H9 (cell line): ENCODE results near the gene PXT1. TPM values are rescaled to one million over a fixed set of nuclear protein-coding genes. Genes with fewer than 3 reads are reported as not detected.
"Not testable (repeated sequence)": the region's sequence is repeated elsewhere in the genome, so short reads cannot be mapped to it uniquely, and the experiment has no call there.

Experiments used
- DNase-seq: peaks from one replicate; pipeline ENCODE4 v3.0.0-alpha.2; 2017
- H2AFZ ChIP-seq: one replicate; pipeline ENCODE4 v1.6.1; 2013; ENCODE audit warnings: mild to moderate bottlenecking, low read length, control low read depth, moderate library complexity
- H2AK5ac ChIP-seq: 2 replicates; pipeline ENCODE4 v1.6.1; 2013; ENCODE audit warnings: low read length, control low read depth, mixed read lengths; ENCODE audit not compliant: insufficient read length
- H2BK120ac ChIP-seq: one replicate; pipeline ENCODE4 v1.6.1; 2013; ENCODE audit warnings: low read depth, mild to moderate bottlenecking, low read length, control low read depth, inconsistent platforms; ENCODE audit not compliant: poor library complexity, severe bottlenecking
- H2BK12ac ChIP-seq: 2 replicates; pipeline ENCODE4 v1.6.1; 2013; ENCODE audit warnings: low read length, control low read depth, mixed read lengths, low read depth; ENCODE audit not compliant: insufficient read length
- H2BK15ac ChIP-seq: 2 replicates; pipeline ENCODE4 v1.6.1; 2013; ENCODE audit warnings: low read depth, low read length, control low read depth
- H2BK20ac ChIP-seq: one replicate; pipeline ENCODE4 v1.6.1; 2013; ENCODE audit warnings: low read depth, mild to moderate bottlenecking, low read length, control low read depth, inconsistent platforms; ENCODE audit not compliant: poor library complexity, severe bottlenecking
- H2BK5ac ChIP-seq: 2 replicates; pipeline ENCODE4 v1.6.1; 2013; ENCODE audit warnings: low read length, control low read depth, mixed read lengths; ENCODE audit not compliant: insufficient read length
- H3K14ac ChIP-seq: 2 replicates; pipeline ENCODE4 v1.6.1; 2013; ENCODE audit warnings: low read length, control low read depth; ENCODE audit not compliant: insufficient read depth
- H3K18ac ChIP-seq: 2 replicates; pipeline ENCODE4 v1.6.1; 2013; ENCODE audit warnings: low read depth, mild to moderate bottlenecking, mixed read lengths, low read length, control low read depth; ENCODE audit not compliant: insufficient read length
- H3K23ac ChIP-seq: 2 replicates; pipeline ENCODE4 v1.6.1; 2013; ENCODE audit warnings: low read length, control low read depth, mixed read lengths, low read depth; ENCODE audit not compliant: insufficient read length
- H3K23me2 ChIP-seq: 2 replicates; pipeline ENCODE4 v1.6.1; 2013; ENCODE audit warnings: low read depth, mild to moderate bottlenecking, mixed read lengths, low read length, control low read depth; ENCODE audit not compliant: insufficient read length, poor library complexity, severe bottlenecking
- H3K27ac ChIP-seq: 2 replicates; pipeline ENCODE4 v1.5.1; 2013; ENCODE audit warnings: low read length, control low read depth, mixed read lengths, low read depth; ENCODE audit not compliant: insufficient read length
- H3K27me3 ChIP-seq: 2 replicates; pipeline ENCODE4 v1.6.1; 2013; ENCODE audit warnings: low read length, control low read depth, inconsistent platforms; ENCODE audit not compliant: insufficient read depth
- H3K4ac ChIP-seq: 2 replicates; pipeline ENCODE4 v1.6.1; 2013; ENCODE audit warnings: low read depth, mild to moderate bottlenecking, control low read depth, inconsistent platforms, low read length, moderate library complexity
- H3K4me1 ChIP-seq: 2 replicates; pipeline ENCODE4 v1.6.1; 2013; ENCODE audit warnings: low read length, control low read depth, inconsistent platforms; ENCODE audit not compliant: insufficient read depth
- H3K4me2 ChIP-seq: 2 replicates; pipeline ENCODE4 v1.6.1; 2013; ENCODE audit warnings: low read length, control low read depth, mixed read lengths; ENCODE audit not compliant: insufficient read length, insufficient read depth
- H3K56ac ChIP-seq: 2 replicates; pipeline ENCODE4 v1.6.1; 2013; ENCODE audit warnings: low read depth, mild to moderate bottlenecking, mixed read lengths, low read length, control low read depth; ENCODE audit not compliant: insufficient read length
- H3K79me1 ChIP-seq: 2 replicates; pipeline ENCODE4 v1.6.1; 2013; ENCODE audit warnings: low read depth, mild to moderate bottlenecking, moderate library complexity, low read length, control low read depth, inconsistent platforms; ENCODE audit not compliant: insufficient read depth, poor library complexity, severe bottlenecking
- H3K79me2 ChIP-seq: 2 replicates; pipeline ENCODE4 v1.6.1; 2013; ENCODE audit warnings: low read length, control low read depth, inconsistent platforms; ENCODE audit not compliant: insufficient read depth
- H3K9ac ChIP-seq: 2 replicates; pipeline ENCODE4 v1.6.1; 2013; ENCODE audit warnings: low read length, control low read depth, mixed read lengths; ENCODE audit not compliant: insufficient read length; ENCODE audit errors: extremely low read depth
- H3K9me3 ChIP-seq: one replicate; pipeline ENCODE4 v1.6.1; 2013; ENCODE audit warnings: low read depth, low read length, inconsistent platforms; ENCODE audit not compliant: control insufficient read depth
- H3T11ph ChIP-seq: one replicate; pipeline ENCODE4 v1.6.1; 2013; ENCODE audit warnings: mild to moderate bottlenecking, low read length, control low read depth, inconsistent platforms
- H4K20me1 ChIP-seq: one replicate; pipeline ENCODE4 v1.6.1; 2013; ENCODE audit not compliant: control insufficient read depth, insufficient read length, insufficient read depth
- H4K5ac ChIP-seq: 2 replicates; pipeline ENCODE4 v1.6.1; 2013; ENCODE audit warnings: low read depth, mild to moderate bottlenecking, mixed read lengths, low read length, control low read depth; ENCODE audit not compliant: insufficient read length
- H4K8ac ChIP-seq: replicated peaks from 2 replicates; pipeline ENCODE4 v1.6.1; 2013; ENCODE audit warnings: low read length, control low read depth, mixed read lengths, low read depth; ENCODE audit not compliant: insufficient read length
- H4K91ac ChIP-seq: 2 replicates; pipeline ENCODE4 v1.6.1; 2013; ENCODE audit warnings: low read depth, mild to moderate bottlenecking, moderate library complexity, mixed read lengths, low read length, control low read depth; ENCODE audit not compliant: insufficient read length
- H3K27ac Mint-ChIP-seq, 3 experiments: 2 replicates in 2 of 3; 3 replicates in 1 of 3; pipeline ENCODE4 v1.8.0; 2020 to 2021; ENCODE audit warnings: mixed read lengths in 3 of 3, mild to moderate bottlenecking in 1 of 3, moderate library complexity in 1 of 3
- H3K27me3 Mint-ChIP-seq: 2 replicates; pipeline ENCODE4 v1.8.0; 2021; ENCODE audit warnings: low read depth, mild to moderate bottlenecking, moderate library complexity, mixed read lengths
- H3K36me3 Mint-ChIP-seq, 3 experiments: 2 replicates in 2 of 3; 3 replicates in 1 of 3; pipeline ENCODE4 v1.8.0; 2020 to 2021; ENCODE audit warnings: low read depth in 3 of 3, mixed read lengths in 3 of 3; ENCODE audit not compliant: insufficient read depth in 1 of 3
- H3K4me1 Mint-ChIP-seq, 2 experiments: 2 replicates each; pipeline ENCODE4 v1.8.0; 2020; ENCODE audit warnings: mixed read lengths in 2 of 2
- H3K4me3 Mint-ChIP-seq, 2 experiments: 2 replicates in 1 of 2; 3 replicates in 1 of 2; pipeline ENCODE4 v1.8.0; 2020 to 2021; ENCODE audit warnings: mild to moderate bottlenecking in 2 of 2, mixed read lengths in 2 of 2, moderate library complexity in 1 of 2
- H3K9me3 Mint-ChIP-seq, 2 experiments: 2 replicates in 1 of 2; 3 replicates in 1 of 2; pipeline ENCODE4 v1.8.0; 2020; ENCODE audit warnings: mild to moderate bottlenecking in 2 of 2, mixed read lengths in 2 of 2, moderate library complexity in 1 of 2
- WGBS: extraction: QIAGEN DNeasy Blood & Tissue Kit; methylation state at CpG from one replicate; pipeline ENCODE4 v1.1.7; 2013; ENCODE audit warnings: missing lambda C conversion rate, low lambda C conversion rate, mixed read lengths; ENCODE audit not compliant: insufficient read length; ENCODE audit errors: extremely low coverage; 5-methylcytosine and 5-hydroxymethylcytosine counted together
- total RNA-seq: library from RNA; stranded (reverse); gene quantifications from 2 replicates; pipeline ENCODE4 v1.2.1, GENCODE V29; 2021
- TF ChIP-seq, protein P1 (sequence below): fragments of 200-600 bp; sonication (generic); conservative IDR thresholded peaks from 3 replicates; pipeline ENCODE4 v1.8.0; 2021; ENCODE audit warnings: antibody characterized with exemption, mild to moderate bottlenecking

The PXT1 gene
- total RNA-seq, 1 experiment from 2014 or later = not detected

DNA sequence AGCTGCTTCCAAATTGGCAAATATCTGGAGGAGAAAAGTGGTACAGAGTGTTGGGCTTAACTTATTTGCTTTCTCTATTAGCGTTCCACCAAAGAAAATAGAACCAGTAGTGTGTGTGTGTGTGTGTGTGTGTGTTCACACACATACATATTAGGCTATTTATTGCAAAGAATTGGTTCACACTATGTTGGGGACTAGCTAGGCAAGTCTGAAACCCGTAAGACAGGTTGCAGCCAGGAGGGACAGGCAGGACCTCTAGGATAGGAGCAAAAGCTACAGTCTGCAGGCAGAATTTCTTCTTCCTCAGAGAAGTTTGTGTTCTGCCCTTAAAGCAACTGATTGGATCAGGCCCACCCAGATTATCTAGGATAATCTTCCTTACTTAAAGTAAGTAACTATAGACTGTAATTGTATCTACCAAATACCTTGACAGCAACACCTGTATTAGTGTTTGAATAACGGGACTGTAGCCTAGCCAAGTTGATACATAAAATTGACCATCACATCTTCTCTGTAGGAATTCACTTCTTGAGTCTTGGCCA lies 12.9 kb upstream of the PXT1 start:
- no peak overlapping the region for H3K18ac ChIP-seq
- no peak overlapping the region for H4K91ac ChIP-seq
- TF ChIP-seq, protein P1, sequence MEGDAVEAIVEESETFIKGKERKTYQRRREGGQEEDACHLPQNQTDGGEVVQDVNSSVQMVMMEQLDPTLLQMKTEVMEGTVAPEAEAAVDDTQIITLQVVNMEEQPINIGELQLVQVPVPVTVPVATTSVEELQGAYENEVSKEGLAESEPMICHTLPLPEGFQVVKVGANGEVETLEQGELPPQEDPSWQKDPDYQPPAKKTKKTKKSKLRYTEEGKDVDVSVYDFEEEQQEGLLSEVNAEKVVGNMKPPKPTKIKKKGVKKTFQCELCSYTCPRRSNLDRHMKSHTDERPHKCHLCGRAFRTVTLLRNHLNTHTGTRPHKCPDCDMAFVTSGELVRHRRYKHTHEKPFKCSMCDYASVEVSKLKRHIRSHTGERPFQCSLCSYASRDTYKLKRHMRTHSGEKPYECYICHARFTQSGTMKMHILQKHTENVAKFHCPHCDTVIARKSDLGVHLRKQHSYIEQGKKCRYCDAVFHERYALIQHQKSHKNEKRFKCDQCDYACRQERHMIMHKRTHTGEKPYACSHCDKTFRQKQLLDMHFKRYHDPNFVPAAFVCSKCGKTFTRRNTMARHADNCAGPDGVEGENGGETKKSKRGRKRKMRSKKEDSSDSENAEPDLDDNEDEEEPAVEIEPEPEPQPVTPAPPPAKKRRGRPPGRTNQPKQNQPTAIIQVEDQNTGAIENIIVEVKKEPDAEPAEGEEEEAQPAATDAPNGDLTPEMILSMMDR = no peak
- no peak overlapping the region for H3K56ac ChIP-seq
- H3K4ac ChIP-seq = no peak overlapping the region
- H3K4me1 ChIP-seq = no peaks in the 10 kb centered on the region
- no peak overlapping the region for H4K5ac ChIP-seq
- H3K9me3 ChIP-seq = no peaks in the 10 kb centered on the region
- no peaks in the 10 kb centered on the region for H3K27me3 ChIP-seq
- H3K79me2 ChIP-seq = peaks cover 15% of the 10 kb centered on the region; the same call in 1 of the 2 replicates
- DNase-seq = no peak
- H3K4me2 ChIP-seq = no peak overlapping the region
- no peaks in the 10 kb centered on the region for H3K27me3 Mint-ChIP-seq
- H3K23ac ChIP-seq = no peak overlapping the region
- no peaks in the 10 kb centered on the region for H3K4me1 Mint-ChIP-seq
- no peaks in the 10 kb centered on the region for H3K23me2 ChIP-seq
- no peak overlapping the region for H2AK5ac ChIP-seq
- no peak overlapping the region for H2BK20ac ChIP-seq
- H2BK120ac ChIP-seq = no peak overlapping the region
- no peak overlapping the region for H3K27ac ChIP-seq
- no peak overlapping the region for H2BK5ac ChIP-seq
- H3K36me3 Mint-ChIP-seq = peaks cover 0 to 9% (median 4%) of the 10 kb centered on the region in 3 experiments; a peak in 4 of 7 replicates
- no peak overlapping the region for H4K8ac ChIP-seq
- no peak overlapping the region for H3T11ph ChIP-seq
- no peak overlapping the region for H2BK12ac ChIP-seq
- no peak overlapping the region for H3K9ac ChIP-seq
- WGBS = no CpG with 5 or more reads among the region's 3 CpGs
- H3K27ac Mint-ChIP-seq = no peak overlapping the region
- H3K9me3 Mint-ChIP-seq = no peaks in the 10 kb centered on the region
- H4K20me1 ChIP-seq = no peaks in the 10 kb centered on the region
- H2BK15ac ChIP-seq = no peak overlapping the region
- no peak overlapping the region for H3K4me3 Mint-ChIP-seq
- H3K14ac ChIP-seq = no peak overlapping the region
- peaks cover 10% of the 10 kb centered on the region for H3K79me1 ChIP-seq
- H2AFZ ChIP-seq = no peak overlapping the region

DNA sequence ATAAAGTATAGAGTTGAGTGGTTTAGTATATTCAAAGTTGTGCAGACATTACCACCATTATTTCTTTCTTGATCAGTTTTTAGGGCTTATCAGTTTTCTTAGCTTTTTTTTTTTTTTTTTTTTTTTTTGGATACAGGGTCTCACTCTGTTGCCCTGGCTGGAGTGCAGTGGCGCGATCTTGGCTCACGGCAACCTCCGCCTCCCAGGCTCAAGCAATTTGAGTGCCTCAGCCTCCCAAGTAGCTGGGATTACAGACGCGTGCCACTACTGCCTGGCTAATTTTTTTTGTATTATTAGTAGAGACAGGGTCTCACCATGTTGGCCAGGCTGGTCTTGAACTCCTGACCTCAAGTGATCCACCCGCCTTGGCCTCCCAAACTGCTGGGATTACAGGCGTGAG lies 10.2 kb upstream of the PXT1 start:
- not testable (repeated sequence) for H3K27me3 Mint-ChIP-seq, H3K9ac ChIP-seq, H2BK20ac ChIP-seq, H3K23me2 ChIP-seq, H3K56ac ChIP-seq, H2BK5ac ChIP-seq, H2BK120ac ChIP-seq, H2BK12ac ChIP-seq, H4K20me1 ChIP-seq, H4K8ac ChIP-seq, H3K14ac ChIP-seq, H3T11ph ChIP-seq, H2AFZ ChIP-seq, H3K4me3 Mint-ChIP-seq, H3K9me3 ChIP-seq, H4K91ac ChIP-seq, H3K4me1 Mint-ChIP-seq, H3K27me3 ChIP-seq, H3K18ac ChIP-seq, H3K4ac ChIP-seq, H3K9me3 Mint-ChIP-seq, H3K23ac ChIP-seq, H4K5ac ChIP-seq, H2BK15ac ChIP-seq, H3K4me1 ChIP-seq, DNase-seq, H2AK5ac ChIP-seq, H3K27ac Mint-ChIP-seq, H3K27ac ChIP-seq, H3K4me2 ChIP-seq
- peaks cover 17% of the 10 kb centered on the region; the same call in 1 of the 2 replicates for H3K79me2 ChIP-seq
- WGBS = no CpG with 5 or more reads among the region's 8 CpGs
- H3K79me1 ChIP-seq = peaks cover 13% of the 10 kb centered on the region
- H3K36me3 Mint-ChIP-seq = peaks cover 14 to 26% (median 16%) of the 10 kb centered on the region in 3 experiments
